SK-N-SH treated with all-trans-retinoic acid at 6 μM for 48 hours (cell line): ENCODE data around the gene TYROBP.
"Not testable (repeated sequence)": the region's sequence is repeated elsewhere in the genome, so short reads cannot be mapped to it uniquely, and the experiment has no call there.

ENCODE experiments used
- ATAC-seq: fragments of 200-7000 bp; cut with Tn5 transposase; 3 replicates; pipeline ENCODE4 v1.9.1; 2020; ENCODE audit warnings: mild to moderate bottlenecking, moderate library complexity
- CREB5 ChIP-seq: fragments of 250-450 bp; sonication (Bioruptor Pico); IDR thresholded peaks from 2 replicates; pipeline ENCODE4 v1.5.1; 2020; ENCODE audit warnings: low read depth, mild to moderate bottlenecking, moderate library complexity
- CSDC2 ChIP-seq: fragments of 250-450 bp; sonication (Bioruptor Pico); IDR thresholded peaks from 2 replicates; pipeline ENCODE4 v1.5.0; 2020; ENCODE audit warnings: mild to moderate bottlenecking, moderate library complexity
- CSRNP3 ChIP-seq: fragments of 250-450 bp; sonication (Bioruptor Pico); IDR thresholded peaks from 2 replicates; pipeline ENCODE4 v1.5.1; 2021; ENCODE audit warnings: mild to moderate bottlenecking, moderate library complexity
- ESRRG ChIP-seq: fragments of 250-450 bp; sonication (Bioruptor Pico); IDR thresholded peaks from 2 replicates; pipeline ENCODE4 v1.6.1; 2021; ENCODE audit warnings: mild to moderate bottlenecking
- ISL1 ChIP-seq: fragments of 250-450 bp; sonication (Bioruptor Pico); IDR thresholded peaks from 2 replicates; pipeline ENCODE4 v2.1.2; 2022; ENCODE audit warnings: mild to moderate bottlenecking, moderate library complexity
- PATZ1 ChIP-seq: fragments of 250-450 bp; sonication (Bioruptor Pico); IDR thresholded peaks from 2 replicates; pipeline ENCODE4 v1.8.0; 2020; ENCODE audit warnings: mild to moderate bottlenecking, moderate library complexity, borderline replicate concordance
- POU6F1 ChIP-seq: fragments of 250-450 bp; sonication (Bioruptor Pico); IDR thresholded peaks from 2 replicates; pipeline ENCODE4 v1.8.0; 2021; ENCODE audit warnings: low read depth, mild to moderate bottlenecking, moderate library complexity, borderline replicate concordance
- RARB ChIP-seq: fragments of 250-450 bp; sonication (Bioruptor Pico); IDR thresholded peaks from 2 replicates; pipeline ENCODE4 v1.8.0; 2021; ENCODE audit warnings: mild to moderate bottlenecking, moderate library complexity
- SNAI2 ChIP-seq: fragments of 250-450 bp; sonication (Bioruptor Pico); IDR thresholded peaks from 2 replicates; pipeline ENCODE4 v1.5.0; 2020; ENCODE audit warnings: mild to moderate bottlenecking, moderate library complexity
- TCF4 ChIP-seq: fragments of 250-450 bp; sonication (Bioruptor Pico); IDR thresholded peaks from 2 replicates; pipeline ENCODE4 v1.8.0; 2021; ENCODE audit warnings: mild to moderate bottlenecking, moderate library complexity, borderline replicate concordance
- TOX ChIP-seq: fragments of 250-450 bp; sonication (Bioruptor Pico); IDR thresholded peaks from 2 replicates; pipeline ENCODE4 v1.8.0; 2021; ENCODE audit warnings: mild to moderate bottlenecking, moderate library complexity, borderline replicate concordance
- TSHZ2 ChIP-seq: fragments of 250-450 bp; sonication (Bioruptor Pico); IDR thresholded peaks from 2 replicates; pipeline ENCODE4 v1.5.0; 2020; ENCODE audit warnings: mild to moderate bottlenecking, moderate library complexity
- ZC3H10 ChIP-seq: fragments of 250-450 bp; sonication (Bioruptor Pico); IDR thresholded peaks from 2 replicates; pipeline ENCODE4 v1.5.1; 2021; ENCODE audit warnings: mild to moderate bottlenecking, moderate library complexity
- ZNF70 ChIP-seq: fragments of 450-650 bp; formaldehyde crosslinking; IDR thresholded peaks from 2 replicates; pipeline ENCODE4 v1.5.0; 2020; ENCODE audit warnings: mild to moderate bottlenecking, moderate library complexity
- ZNF8 ChIP-seq: fragments of 450-650 bp; formaldehyde crosslinking; IDR thresholded peaks from 2 replicates; pipeline ENCODE4 v1.5.0; 2020; ENCODE audit warnings: mild to moderate bottlenecking, moderate library complexity

Gene TYROBP

GRCh38 chr19:35870124-35870736, 37.9 kb downstream of the TYROBP start:
- ATAC-seq, result not testable (repeated sequence)

GRCh38 chr19:35869327-35870123, 38.6 kb downstream of the TYROBP start:
- peak; percentile 91 for ATAC-seq
- TF ChIP-seq TSHZ2 (CRISPR knock-in tag) (no peak), ZNF70 (CRISPR knock-in tag) (peak; percentile 85)
- TF ChIP-seq, all 23 proteins: peak for 1

- ATAC-seq, result peak; percentile 45
- TF ChIP-seq PATZ1 (CRISPR knock-in tag) (no peak), TCF4 (CRISPR knock-in tag) (no peak), ZNF70 (CRISPR knock-in tag) (no peak), ISL1 (CRISPR knock-in tag) (no peak), ZNF8 (CRISPR knock-in tag) (no peak), TSHZ2 (CRISPR knock-in tag) (no peak), ESRRG (CRISPR knock-in tag) (no peak), CSDC2 (CRISPR knock-in tag) (no peak), RARB (CRISPR knock-in tag) (no peak), ZC3H10 (CRISPR knock-in tag) (no peak)
Observed at GRCh38 chr19:35868823-35869326, 39.2 kb downstream of the TYROBP start.

GRCh38 chr19:35868172-35868822, 39.8 kb downstream of the TYROBP start, which contains the start of gene APLP1:
TSS of gene APLP1 (plus strand) at chr19:35868574. CDS start at chr19:35868637, 63 bp downstream.
- peak; percentile 65 for ATAC-seq
- TF ChIP-seq SNAI2 (CRISPR knock-in tag), result no peak
- no peak for TF ChIP-seq TOX (CRISPR knock-in tag)
- no peak for TF ChIP-seq CREB5 (CRISPR knock-in tag)
- TF ChIP-seq POU6F1 (CRISPR knock-in tag), result no peak
- TF ChIP-seq CSRNP3 (CRISPR knock-in tag), result no peak
